ENCODE results near the gene LIN7A. TPM values are rescaled to one million over a fixed set of nuclear protein-coding genes. Genes with fewer than 3 reads are reported as not detected.

Gene LIN7A
- total RNA-seq, 5 donors from 2014 or later (not counting 1 experiment from before 2014, with no cell fraction given) = 0.03 to 0.12 TPM; not detected in 3

DNA sequence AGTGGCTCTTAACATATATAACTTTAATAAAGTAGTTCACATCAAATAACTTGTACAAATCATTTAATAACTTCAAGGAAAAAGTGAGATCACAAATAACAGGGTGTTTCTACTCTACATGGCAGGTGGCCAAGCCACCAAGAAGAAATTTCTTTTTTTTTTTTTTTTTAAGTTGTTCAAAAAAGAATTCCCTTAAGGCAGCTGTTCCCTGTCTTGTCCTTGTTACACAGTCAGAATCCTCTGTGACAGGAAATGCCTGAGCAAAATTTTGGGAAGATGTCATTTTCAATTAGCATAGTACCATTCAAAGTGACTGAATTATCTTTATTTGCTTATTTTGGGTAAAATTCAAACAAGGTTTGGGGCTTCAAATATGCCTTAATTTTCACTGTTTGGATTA, 79.4 kb downstream of the LIN7A start:
- Histone ChIP-seq H3K36me3 (ENCODE audit: control insufficient read depth in 2 of 2, extremely low read depth in 1 of 2, insufficient read depth in 1 of 2, low read length in 1 of 2) (no peaks in the 10 kb centered on the region), H3K4me3 (ENCODE audit: control insufficient read depth in 1 of 2, extremely low read depth in 1 of 2, low read length in 1 of 2) (no peak overlapping the region), H3K9me3 (no peaks in the 10 kb centered on the region), H3K27me3 (replicated peaks in 1 of 2; ENCODE audit: control insufficient read depth in 2 of 2, extremely low read depth in 1 of 2, insufficient read depth in 2 of 2, low read length in 1 of 2) (no peaks in the 10 kb centered on the region), H3K4me1 (ENCODE audit: control insufficient read depth in 1 of 2, extremely low read depth in 1 of 2, insufficient read depth in 2 of 2, low read length in 2 of 2) (no peaks in the 10 kb centered on the region), H3K27ac (ENCODE audit: low read length) (no peak overlapping the region)
- Mint-ChIP-seq H3K36me3 (no peaks in the 10 kb centered on the region), H3K9me3 (peaks cover 3 to 15% (median 3%) of the 10 kb centered on the region in 3 donors), H3K4me1 (no peaks in the 10 kb centered on the region), H3K4me3 (no peak overlapping the region), H3K27ac (no peak overlapping the region), H3K27me3 (no peaks in the 10 kb centered on the region)
- ATAC-seq (replicated peaks in 1 of 4) (no peak), DNase-seq (no peak)
- POLR2A ChIA-PET = no interaction called here
- CTCF ChIA-PET = no interaction called here

DNA sequence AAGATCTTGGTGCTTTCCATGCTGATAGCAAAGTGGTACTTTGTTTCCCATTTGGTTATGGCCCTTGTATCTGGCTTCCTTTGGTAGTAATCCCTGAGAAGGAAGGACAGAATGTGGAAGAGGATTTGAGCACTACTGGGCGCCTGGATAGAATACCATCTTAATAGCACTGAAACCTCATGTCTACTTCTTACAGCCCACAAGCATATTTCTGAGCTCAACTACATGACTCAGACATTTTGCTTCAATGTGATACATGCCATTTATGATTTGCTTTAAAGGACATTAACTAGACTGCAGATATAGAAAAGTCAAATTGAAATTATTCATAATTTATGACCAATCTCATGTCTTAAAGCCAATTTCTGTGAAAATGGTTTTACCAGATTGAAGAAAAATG, 80.4 kb downstream of the LIN7A start:
- Histone ChIP-seq H3K27me3 (replicated peaks in 1 of 2; ENCODE audit: control insufficient read depth in 2 of 2, extremely low read depth in 1 of 2, insufficient read depth in 2 of 2, low read length in 1 of 2) (no peaks in the 10 kb centered on the region), H3K4me1 (ENCODE audit: control insufficient read depth in 1 of 2, extremely low read depth in 1 of 2, insufficient read depth in 2 of 2, low read length in 2 of 2) (no peaks in the 10 kb centered on the region), H3K9me3 (no peaks in the 10 kb centered on the region), H3K36me3 (ENCODE audit: control insufficient read depth in 2 of 2, extremely low read depth in 1 of 2, insufficient read depth in 1 of 2, low read length in 1 of 2) (no peaks in the 10 kb centered on the region), H3K4me3 (ENCODE audit: control insufficient read depth in 1 of 2, extremely low read depth in 1 of 2, low read length in 1 of 2) (no peak overlapping the region), H3K27ac (ENCODE audit: low read length) (no peak overlapping the region)
- POLR2A ChIA-PET = no interaction called here
- no peak overlapping the region for H3K27ac Mint-ChIP-seq
- H3K36me3 Mint-ChIP-seq = no peaks in the 10 kb centered on the region
- DNase-seq = no peak
- no peaks in the 10 kb centered on the region for H3K4me1 Mint-ChIP-seq
- no peak overlapping the region for H3K4me3 Mint-ChIP-seq
- peaks cover 0 to 15% (median under 1%) of the 10 kb centered on the region in 3 donors for H3K9me3 Mint-ChIP-seq
- no CpG with 5 or more reads among the region's 1 CpG for WGBS (ENCODE audit: insufficient coverage)
- no peak for ATAC-seq (replicated peaks in 1 of 4)
- CTCF ChIA-PET = interaction anchor here in 1 of 2 donors (0.6 kb wide), 1 partner anchor 457 kb away, joined by 3 read pairs; no protein-coding TSS in a partner anchor
- no peaks in the 10 kb centered on the region for H3K27me3 Mint-ChIP-seq

DNA sequence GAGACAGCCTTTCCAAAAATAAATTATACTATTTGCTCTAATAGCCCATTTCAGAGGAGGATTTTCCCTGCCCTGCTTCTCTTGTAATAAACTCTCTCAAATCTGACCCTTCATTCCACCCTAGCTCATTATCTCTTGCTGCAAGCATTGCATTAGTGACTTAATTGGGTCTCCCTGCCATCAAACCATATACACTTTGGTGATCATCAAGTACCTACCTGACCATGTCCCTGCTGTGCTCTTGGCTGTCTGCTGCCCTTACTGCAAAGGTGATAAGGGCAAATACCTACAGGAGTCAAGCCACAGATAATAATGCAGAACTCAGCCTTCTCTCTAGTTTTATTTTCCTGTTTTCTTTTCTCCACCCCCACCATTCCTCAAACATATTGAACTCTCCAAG, 88.4 kb downstream of the LIN7A start:
- POLR2A ChIA-PET = no interaction called here
- H3K4me1 ChIP-seq (ENCODE audit: control insufficient read depth in 1 of 2, extremely low read depth in 1 of 2, insufficient read depth in 2 of 2, low read length in 2 of 2) = no peaks in the 10 kb centered on the region
- H3K27me3 ChIP-seq (replicated peaks in 1 of 2; ENCODE audit: control insufficient read depth in 2 of 2, extremely low read depth in 1 of 2, insufficient read depth in 2 of 2, low read length in 1 of 2) = no peaks in the 10 kb centered on the region
- no peak overlapping the region for H3K27ac Mint-ChIP-seq
- H3K27me3 Mint-ChIP-seq = no peaks in the 10 kb centered on the region
- no peaks in the 10 kb centered on the region for H3K36me3 Mint-ChIP-seq
- H3K4me3 Mint-ChIP-seq = no peak overlapping the region
- CTCF ChIA-PET = no interaction called here
- H3K36me3 ChIP-seq (ENCODE audit: control insufficient read depth in 2 of 2, extremely low read depth in 1 of 2, insufficient read depth in 1 of 2, low read length in 1 of 2) = no peaks in the 10 kb centered on the region
- peaks cover 0 to 11% (median 4%) of the 10 kb centered on the region in 3 donors for H3K9me3 Mint-ChIP-seq
- H3K9me3 ChIP-seq = no peaks in the 10 kb centered on the region
- no peak overlapping the region for H3K27ac ChIP-seq (ENCODE audit: low read length)
- ATAC-seq (replicated peaks in 1 of 4) (no peak), DNase-seq (no peak)
- H3K4me3 ChIP-seq (ENCODE audit: control insufficient read depth in 1 of 2, extremely low read depth in 1 of 2, low read length in 1 of 2) = no peak overlapping the region
- no peaks in the 10 kb centered on the region for H3K4me1 Mint-ChIP-seq

DNA sequence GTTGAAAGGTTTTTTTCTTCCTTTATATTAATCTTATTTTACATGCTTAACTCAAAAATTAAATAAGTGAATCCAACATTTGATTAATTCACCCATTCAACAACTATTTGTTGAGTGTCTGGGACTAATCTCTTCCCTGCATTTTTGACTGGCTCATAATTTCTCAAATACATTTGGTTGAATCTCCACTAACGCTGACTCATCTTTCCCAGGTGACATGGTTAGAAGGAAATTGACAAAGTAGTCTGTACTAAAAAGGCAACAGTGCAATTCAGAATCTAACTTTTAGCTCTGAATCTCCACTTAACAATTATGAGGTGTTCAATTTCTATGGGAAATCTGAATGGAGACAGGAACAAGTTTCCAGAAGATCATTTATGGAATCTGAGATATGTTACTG, 88.9 kb downstream of the LIN7A start:
- ChIA-PET POLR2A (no interaction called here), CTCF (no interaction called here)
- DNase-seq (no peak), ATAC-seq (replicated peaks in 1 of 4) (no peak)
- no CpG with 5 or more reads among the region's 1 CpG for WGBS (ENCODE audit: insufficient coverage)
- Histone ChIP-seq H3K9me3 (no peaks in the 10 kb centered on the region), H3K27me3 (replicated peaks in 1 of 2; ENCODE audit: control insufficient read depth in 2 of 2, extremely low read depth in 1 of 2, insufficient read depth in 2 of 2, low read length in 1 of 2) (no peaks in the 10 kb centered on the region), H3K36me3 (ENCODE audit: control insufficient read depth in 2 of 2, extremely low read depth in 1 of 2, insufficient read depth in 1 of 2, low read length in 1 of 2) (no peaks in the 10 kb centered on the region), H3K27ac (ENCODE audit: low read length) (no peak overlapping the region), H3K4me1 (ENCODE audit: control insufficient read depth in 1 of 2, extremely low read depth in 1 of 2, insufficient read depth in 2 of 2, low read length in 2 of 2) (no peaks in the 10 kb centered on the region), H3K4me3 (ENCODE audit: control insufficient read depth in 1 of 2, extremely low read depth in 1 of 2, low read length in 1 of 2) (no peak overlapping the region)
- no peak overlapping the region for H3K4me3 Mint-ChIP-seq
- H3K27me3 Mint-ChIP-seq = no peaks in the 10 kb centered on the region
- H3K4me1 Mint-ChIP-seq = no peaks in the 10 kb centered on the region
- no peak overlapping the region for H3K27ac Mint-ChIP-seq
- H3K36me3 Mint-ChIP-seq = no peaks in the 10 kb centered on the region
- H3K9me3 Mint-ChIP-seq = peaks cover 0 to 8% (median 4%) of the 10 kb centered on the region in 3 donors

- Mint-ChIP-seq H3K27me3 (no peaks in the 10 kb centered on the region), H3K4me3 (no peak overlapping the region), H3K4me1 (no peaks in the 10 kb centered on the region), H3K27ac (no peak overlapping the region), H3K9me3 (peaks cover 0 to 8% (median 4%) of the 10 kb centered on the region in 3 donors), H3K36me3 (no peaks in the 10 kb centered on the region)
- POLR2A ChIA-PET = interaction anchor here in 1 of 2 donors (0.6 kb wide), 1 partner anchor 1932 kb away, joined by 3 read pairs; no protein-coding TSS in a partner anchor
- H3K27ac ChIP-seq (ENCODE audit: low read length) = no peak overlapping the region
- no peak for ATAC-seq (replicated peaks in 1 of 4)
- no peaks in the 10 kb centered on the region for H3K27me3 ChIP-seq (replicated peaks in 1 of 2; ENCODE audit: control insufficient read depth in 2 of 2, extremely low read depth in 1 of 2, insufficient read depth in 2 of 2, low read length in 1 of 2)
- CTCF ChIA-PET = no interaction called here
- WGBS (ENCODE audit: insufficient coverage) = no CpG with 5 or more reads among the region's 3 CpGs
- DNase-seq = no peak
- H3K36me3 ChIP-seq (ENCODE audit: control insufficient read depth in 2 of 2, extremely low read depth in 1 of 2, insufficient read depth in 1 of 2, low read length in 1 of 2) = no peaks in the 10 kb centered on the region
- H3K9me3 ChIP-seq = no peaks in the 10 kb centered on the region
- H3K4me3 ChIP-seq (ENCODE audit: control insufficient read depth in 1 of 2, extremely low read depth in 1 of 2, low read length in 1 of 2) = no peak overlapping the region
- no peaks in the 10 kb centered on the region for H3K4me1 ChIP-seq (ENCODE audit: control insufficient read depth in 1 of 2, extremely low read depth in 1 of 2, insufficient read depth in 2 of 2, low read length in 2 of 2)
These were observed 90.2 kb downstream of the LIN7A start for GRCh38 chr12:80847575-80847974.

DNA sequence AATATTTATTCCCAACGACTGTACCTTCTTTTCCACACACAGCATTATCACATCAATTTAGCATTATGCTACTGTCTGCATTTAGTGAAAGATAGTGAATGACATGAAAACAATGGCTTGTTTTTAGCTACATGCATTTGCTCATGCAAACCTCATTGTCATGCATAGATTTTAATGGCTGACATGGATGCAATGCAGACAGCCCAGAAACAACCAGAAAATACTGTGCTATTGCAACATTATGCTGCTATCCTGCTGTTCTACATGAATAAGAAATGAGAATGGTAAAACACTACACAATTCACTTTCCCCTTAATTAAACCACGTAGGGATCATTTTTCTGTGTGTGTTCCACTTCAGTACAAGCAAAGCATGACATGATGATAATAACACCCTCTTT, 90.8 kb downstream of the LIN7A start:
- no peaks in the 10 kb centered on the region for H3K27me3 ChIP-seq (replicated peaks in 1 of 2; ENCODE audit: control insufficient read depth in 2 of 2, extremely low read depth in 1 of 2, insufficient read depth in 2 of 2, low read length in 1 of 2)
- ChIA-PET POLR2A (no interaction called here), CTCF (no interaction called here)
- WGBS (ENCODE audit: insufficient coverage) = 83% methylated on average over 1 of the region's 2 CpGs
- Mint-ChIP-seq H3K27ac (no peak overlapping the region), H3K27me3 (no peaks in the 10 kb centered on the region), H3K4me1 (no peaks in the 10 kb centered on the region), H3K36me3 (no peaks in the 10 kb centered on the region), H3K4me3 (no peak overlapping the region), H3K9me3 (peaks cover 0 to 8% (median 4%) of the 10 kb centered on the region in 3 donors)
- no peaks in the 10 kb centered on the region for H3K4me1 ChIP-seq (ENCODE audit: control insufficient read depth in 1 of 2, extremely low read depth in 1 of 2, insufficient read depth in 2 of 2, low read length in 2 of 2)
- no peak overlapping the region for H3K27ac ChIP-seq (ENCODE audit: low read length)
- DNase-seq (no peak), ATAC-seq (replicated peaks in 1 of 4) (no peak)
- no peaks in the 10 kb centered on the region for H3K36me3 ChIP-seq (ENCODE audit: control insufficient read depth in 2 of 2, extremely low read depth in 1 of 2, insufficient read depth in 1 of 2, low read length in 1 of 2)
- H3K9me3 ChIP-seq = no peaks in the 10 kb centered on the region
- H3K4me3 ChIP-seq (ENCODE audit: control insufficient read depth in 1 of 2, extremely low read depth in 1 of 2, low read length in 1 of 2) = no peak overlapping the region

DNA sequence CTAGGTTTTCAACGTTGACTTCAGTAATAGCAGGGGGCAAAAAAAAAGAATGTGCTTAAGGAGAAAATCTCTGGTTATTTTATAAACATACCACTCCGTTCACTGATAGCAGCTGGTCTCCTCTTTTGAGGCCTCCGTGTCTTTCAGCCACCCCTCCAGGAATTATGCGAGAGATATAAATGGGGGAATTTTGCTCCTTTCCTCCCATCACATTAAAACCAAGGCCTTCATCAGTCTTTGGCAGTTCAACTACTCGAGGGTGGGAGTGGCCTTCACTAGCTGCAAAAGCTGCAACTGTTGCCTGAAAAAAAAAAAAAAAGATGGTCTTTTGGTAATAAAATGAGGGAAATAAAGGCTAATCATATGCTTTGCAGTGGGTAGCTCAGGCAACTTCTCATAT, 92.1 kb downstream of the LIN7A start:
- no CpG with 5 or more reads among the region's 5 CpGs for WGBS (ENCODE audit: insufficient coverage)

More for the DNA sequence above, 92.1 kb downstream of the LIN7A start:
- Mint-ChIP-seq H3K9me3 (peaks cover 0 to 8% (median 3%) of the 10 kb centered on the region in 3 donors), H3K36me3 (no peaks in the 10 kb centered on the region), H3K4me3 (no peak overlapping the region), H3K27ac (no peak overlapping the region), H3K27me3 (no peaks in the 10 kb centered on the region), H3K4me1 (no peaks in the 10 kb centered on the region)
- Histone ChIP-seq H3K36me3 (ENCODE audit: control insufficient read depth in 2 of 2, extremely low read depth in 1 of 2, insufficient read depth in 1 of 2, low read length in 1 of 2) (no peaks in the 10 kb centered on the region), H3K4me1 (ENCODE audit: control insufficient read depth in 1 of 2, extremely low read depth in 1 of 2, insufficient read depth in 2 of 2, low read length in 2 of 2) (no peaks in the 10 kb centered on the region), H3K27me3 (replicated peaks in 1 of 2; ENCODE audit: control insufficient read depth in 2 of 2, extremely low read depth in 1 of 2, insufficient read depth in 2 of 2, low read length in 1 of 2) (no peaks in the 10 kb centered on the region), H3K27ac (ENCODE audit: low read length) (no peak overlapping the region), H3K9me3 (no peaks in the 10 kb centered on the region), H3K4me3 (ENCODE audit: control insufficient read depth in 1 of 2, extremely low read depth in 1 of 2, low read length in 1 of 2) (no peak overlapping the region)
- CTCF ChIA-PET = no interaction called here
- ATAC-seq (replicated peaks in 1 of 4) = no peak
- POLR2A ChIA-PET = no interaction called here
- no peak for DNase-seq
